Measurements from ENCODE around the gene ZPBP. TPM values are rescaled to one million over a fixed set of nuclear protein-coding genes. Genes with fewer than 3 reads are reported as not detected.

ZPBP gene
- total RNA-seq, 2 experiments from 2014 or later, result not detected

Other genes starting within 250 kb of the ZPBP start
- gene IKZF1, start 211.5 kb upstream of the ZPBP start, total RNA-seq, result 100 to 1,000 TPM; 379 to 406 TPM